NOMO-1 treated with DMSO at 0.1 percent for 48 hours (cell line): ENCODE data around the gene STOML2.
A peak's percentile ranks its signal among the peaks of the same experiment; 100 is the strongest.

Experiments
- DNase-seq: peaks from one replicate; lab custom pipeline; 2025; ENCODE audit not compliant: unreplicated experiment; lab: John Stamatoyannopoulos, UW

Gene STOML2

DNA sequence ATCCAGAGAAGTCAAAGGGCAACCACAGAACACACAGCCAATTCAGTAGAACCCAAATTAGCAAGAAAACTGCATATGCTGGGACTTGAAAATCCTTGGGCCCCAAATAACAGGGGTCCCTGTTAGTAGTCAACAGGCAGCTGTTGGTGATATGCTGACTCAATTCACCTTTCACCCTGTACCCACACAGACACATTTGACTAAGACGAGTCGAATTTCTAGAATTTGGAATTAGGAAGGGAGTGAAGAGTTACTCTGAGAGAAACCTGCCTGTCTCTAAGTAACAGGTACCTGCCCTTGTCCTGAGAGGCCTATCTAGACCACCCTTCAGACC is 29.7 kb downstream of the STOML2 start:
- DNase-seq: no peak

DNA sequence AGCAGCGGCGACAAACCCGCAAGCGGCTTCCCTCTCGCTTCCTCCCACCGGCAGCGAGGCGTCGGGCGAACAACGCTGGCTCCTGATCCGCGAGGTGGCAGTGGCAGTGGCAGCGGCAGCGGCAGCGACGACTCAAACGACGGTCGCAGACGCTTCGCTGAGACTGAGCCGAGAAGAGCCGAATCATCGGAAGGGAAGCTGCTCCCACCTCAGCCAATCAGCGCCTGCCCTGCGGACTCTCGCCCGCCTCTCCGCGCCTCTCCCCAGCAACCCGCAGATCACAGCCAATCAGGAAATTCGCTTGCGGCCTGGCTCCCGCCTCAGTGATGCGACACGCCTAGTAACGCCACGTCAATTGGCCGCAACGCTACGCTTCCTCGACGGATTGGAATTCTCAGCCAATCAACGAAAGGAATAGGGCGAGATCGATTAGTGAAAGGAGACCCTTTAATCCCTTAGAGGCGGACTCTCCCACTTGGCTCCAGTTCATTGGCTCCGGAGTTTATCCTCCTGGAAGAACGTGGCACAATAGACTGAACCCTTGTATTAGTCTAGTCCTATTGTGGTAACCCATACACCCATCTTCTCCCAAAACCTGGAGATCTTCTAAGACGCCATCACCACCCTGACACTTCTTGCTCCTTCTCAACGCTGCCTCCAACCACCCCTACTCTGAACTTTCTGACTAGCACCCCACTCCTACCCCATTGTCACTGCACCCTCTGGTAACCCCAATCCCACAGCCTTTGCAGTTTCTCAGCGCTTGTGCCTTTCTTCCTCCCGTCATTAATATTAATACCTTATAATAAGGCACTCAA is 30.3 kb downstream of the STOML2 start, which contains the start of gene VCP:
Gene VCP (minus strand): TSS at position 165 of the 818 bp plus-strand sequence. CDS start 272 bp downstream, outside the sequence.
- DNase-seq: peak; percentile 100

DNA sequence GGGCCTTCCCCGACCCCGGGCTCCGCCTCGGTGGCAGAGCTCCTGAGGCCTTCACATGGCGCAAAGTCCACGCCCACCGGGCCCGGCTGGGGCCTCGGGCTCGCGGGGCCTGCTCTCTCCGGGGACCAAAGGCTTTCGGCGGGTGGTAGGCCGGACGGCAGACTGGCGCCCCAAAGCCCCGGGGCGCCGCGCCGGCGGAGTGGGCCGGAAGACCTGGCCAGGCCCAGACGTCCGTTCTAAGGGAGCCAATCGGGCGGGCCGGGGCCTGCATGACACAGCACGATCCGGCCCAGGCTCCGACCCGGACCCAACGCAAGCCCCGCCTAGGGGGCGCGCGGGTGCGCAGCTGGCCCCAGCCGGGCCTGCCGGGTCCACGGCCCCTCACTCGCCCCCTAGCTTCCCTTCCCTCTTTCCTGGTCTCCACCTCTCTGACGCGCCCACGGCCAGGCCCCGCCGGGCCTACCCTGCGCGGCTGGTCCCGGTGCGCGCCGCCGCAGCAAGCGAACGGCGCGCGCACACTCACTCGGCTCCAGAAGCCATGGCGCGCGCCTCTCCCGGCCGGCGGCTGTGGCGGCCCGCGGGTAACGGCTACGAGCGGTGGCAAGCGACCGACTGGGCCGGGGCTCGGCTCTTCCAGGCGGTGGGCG is 31.0 kb downstream of the STOML2 start:
- peak; percentile 83 for DNase-seq

DNA sequence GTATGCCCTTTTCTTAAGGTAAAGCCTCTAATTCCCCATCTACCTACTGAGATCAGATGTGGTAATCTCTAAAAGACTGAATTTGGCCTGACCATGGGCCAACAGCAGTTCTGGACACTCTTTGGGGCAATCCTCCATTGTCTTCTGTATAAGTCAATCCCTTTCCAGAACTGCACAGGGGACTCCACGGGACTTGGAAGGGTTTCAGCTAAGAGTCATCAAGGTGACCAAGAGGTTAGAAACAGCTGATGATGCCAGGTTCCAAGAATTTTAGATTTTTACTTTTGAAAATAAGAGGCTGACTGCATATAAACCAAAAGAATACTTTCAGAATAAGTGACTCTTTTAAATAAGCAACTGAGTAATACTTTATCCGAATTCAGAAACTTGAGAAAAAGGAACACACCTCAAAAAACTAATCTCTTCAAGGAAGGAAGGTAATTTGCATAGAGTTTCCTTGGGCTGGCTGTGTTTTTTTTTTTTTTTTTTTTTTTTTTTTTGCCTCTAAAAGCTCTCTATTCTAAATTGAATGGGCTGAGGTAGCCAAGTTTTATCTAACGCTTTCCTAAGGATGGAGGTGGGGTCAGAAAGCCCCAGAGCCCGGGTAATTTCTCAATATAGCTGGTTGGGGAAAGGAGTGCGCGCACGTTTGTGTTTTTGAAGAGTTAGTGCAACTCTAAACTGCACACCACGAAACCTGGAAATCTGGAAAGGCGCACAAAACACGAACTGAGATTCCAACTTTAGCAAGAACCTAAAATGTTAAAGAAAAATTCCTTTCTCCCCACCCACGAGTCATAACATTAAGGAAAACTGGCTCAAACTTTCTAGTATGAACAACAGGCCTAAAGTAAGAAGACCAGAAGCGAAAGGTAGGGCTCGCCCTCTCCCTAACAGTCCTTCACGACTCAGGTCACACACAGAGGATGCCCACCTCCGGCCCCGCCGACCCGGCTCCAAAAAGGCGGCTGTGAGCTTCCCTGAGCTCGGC is 31.8 kb downstream of the STOML2 start:
- DNase-seq: peak; percentile 11

DNA sequence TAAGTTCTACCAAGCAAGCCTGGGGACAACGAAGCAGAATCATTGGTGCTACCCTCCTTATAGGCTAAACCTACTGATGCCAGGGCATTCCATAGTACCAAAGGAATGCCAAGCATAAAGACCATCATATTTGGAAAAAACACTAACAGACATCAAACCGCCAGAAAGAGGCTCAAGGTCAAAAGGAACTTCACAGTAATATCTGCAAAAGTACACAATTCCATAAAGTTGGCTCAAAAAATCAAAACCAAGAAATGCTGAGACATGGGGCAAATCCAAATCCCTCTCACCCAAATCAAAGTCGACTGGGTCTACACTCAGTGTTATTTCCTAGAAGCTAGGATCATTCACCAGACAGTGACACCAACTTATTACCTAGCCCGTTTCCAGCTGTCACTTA is 33.9 kb downstream of the STOML2 start:
- DNase-seq: no peak

DNA sequence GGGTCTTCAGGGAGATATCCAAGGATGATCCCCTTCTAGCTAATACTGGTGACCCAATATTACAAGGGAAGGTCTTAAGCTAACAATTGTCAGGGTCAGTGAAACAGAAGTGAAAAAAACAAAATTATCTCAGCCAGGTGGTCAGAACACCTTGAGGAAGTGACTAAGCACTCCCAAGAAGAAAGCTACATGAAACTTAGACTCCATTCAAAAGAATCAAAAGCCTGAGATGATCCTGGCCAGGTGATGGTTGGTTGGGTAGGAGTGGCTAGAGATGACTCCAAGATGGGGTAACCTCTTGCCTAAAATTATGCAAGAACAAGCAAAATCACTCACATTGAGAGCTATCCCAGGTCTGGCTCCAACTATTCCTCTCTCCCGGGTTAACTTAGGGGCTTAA is 35.9 kb downstream of the STOML2 start:
- no peak for DNase-seq

DNA sequence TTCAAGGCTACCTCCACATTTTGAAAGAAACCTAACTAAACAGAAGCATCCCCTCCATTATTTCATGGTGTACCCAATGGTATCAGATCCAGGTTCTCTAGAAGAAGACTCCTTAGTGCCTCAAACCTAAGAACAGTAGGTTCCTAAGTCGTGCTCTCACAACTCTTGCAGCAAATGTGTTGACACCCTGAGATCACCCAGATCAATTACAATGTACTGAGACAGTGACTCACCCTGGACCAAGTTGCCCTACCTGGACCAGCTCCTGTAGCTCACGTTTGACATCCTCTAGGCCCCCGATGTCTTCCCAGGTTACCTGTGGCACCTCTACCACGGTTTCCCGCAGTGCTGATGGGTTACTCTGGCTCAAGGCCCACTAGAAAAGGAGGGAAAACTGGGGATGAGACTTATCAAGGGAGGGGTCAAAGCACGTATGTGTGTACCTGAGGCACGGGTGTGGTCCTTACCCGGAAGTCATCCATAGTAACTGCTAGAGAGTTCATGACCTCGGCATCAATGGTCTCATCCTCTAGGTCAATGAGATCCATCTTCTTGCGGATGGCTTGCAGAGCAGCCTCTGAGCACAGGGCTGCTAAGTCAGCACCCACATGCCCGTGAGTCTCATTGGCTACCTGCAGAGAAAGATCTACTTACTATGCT is 42.3 kb downstream of the STOML2 start:
- DNase-seq: no peak

DNA sequence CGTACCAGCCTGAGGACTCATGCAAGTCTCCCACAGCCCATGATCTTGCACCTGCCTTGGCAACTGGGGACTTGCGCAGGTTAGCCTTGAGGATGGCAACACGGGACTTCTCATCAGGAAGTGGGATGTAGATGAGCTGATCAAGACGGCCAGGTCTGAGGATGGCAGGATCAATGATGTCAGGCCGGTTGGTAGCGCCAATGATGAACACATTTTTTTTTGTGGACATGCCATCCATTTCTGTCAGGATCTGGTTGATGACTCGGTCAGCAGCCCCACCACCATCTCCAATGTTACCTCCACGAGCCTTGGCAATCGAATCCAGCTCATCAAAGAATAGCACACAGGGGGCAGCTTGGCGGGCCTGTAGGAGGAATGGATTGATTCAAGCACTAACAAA is 43.5 kb downstream of the STOML2 start:
- no peak for DNase-seq

DNA sequence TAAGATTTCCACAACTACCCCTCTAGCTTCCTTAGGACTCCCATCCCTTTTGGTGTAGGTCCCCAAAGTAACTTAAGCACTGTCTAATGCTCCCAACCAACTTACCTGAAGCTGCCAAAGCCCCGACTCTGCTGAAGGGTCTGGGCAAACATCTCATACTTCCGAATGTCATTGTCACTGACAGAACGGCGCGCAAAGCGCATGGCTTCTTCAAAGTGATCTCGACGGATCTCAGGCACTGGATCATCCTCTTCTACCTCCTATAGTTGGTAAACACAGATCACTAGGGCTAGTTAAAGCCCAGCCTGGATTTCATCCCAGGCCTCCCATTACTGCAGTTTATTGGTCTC is 45.7 kb downstream of the STOML2 start:
- no peak for DNase-seq

DNA sequence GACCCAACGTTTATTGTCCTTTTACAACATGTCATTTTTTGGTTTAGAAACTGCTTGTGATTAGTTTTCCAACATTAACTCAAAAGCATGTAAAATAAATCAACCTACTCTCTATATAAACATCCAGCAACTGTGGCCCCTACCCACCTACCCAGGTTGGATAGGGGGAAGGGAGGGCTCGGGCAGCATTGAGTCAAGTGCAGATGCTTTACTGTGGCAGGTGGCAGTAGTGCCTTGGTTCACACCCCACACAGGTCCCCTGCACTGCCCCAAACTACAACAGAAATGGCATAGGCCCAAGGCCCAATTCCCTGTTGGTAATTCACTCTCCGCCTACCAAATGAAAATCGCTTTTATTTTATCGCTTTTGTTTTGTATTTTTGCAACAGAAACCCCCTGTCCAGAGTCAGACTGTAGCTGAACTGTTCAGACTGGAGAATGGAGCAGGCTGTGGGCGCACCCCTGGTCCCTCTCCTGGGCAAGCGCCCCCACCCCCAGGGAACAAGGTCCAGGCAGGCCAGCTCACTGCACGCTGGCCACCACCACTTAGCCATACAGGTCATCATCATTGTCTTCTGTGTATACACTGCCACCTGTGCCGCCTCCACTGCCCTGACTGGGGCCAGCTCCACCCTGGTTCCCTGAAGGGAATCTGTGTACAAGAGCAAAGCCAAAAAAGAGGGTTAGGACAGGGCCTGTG is 46.2 kb downstream of the STOML2 start:
- no peak for DNase-seq

DNA sequence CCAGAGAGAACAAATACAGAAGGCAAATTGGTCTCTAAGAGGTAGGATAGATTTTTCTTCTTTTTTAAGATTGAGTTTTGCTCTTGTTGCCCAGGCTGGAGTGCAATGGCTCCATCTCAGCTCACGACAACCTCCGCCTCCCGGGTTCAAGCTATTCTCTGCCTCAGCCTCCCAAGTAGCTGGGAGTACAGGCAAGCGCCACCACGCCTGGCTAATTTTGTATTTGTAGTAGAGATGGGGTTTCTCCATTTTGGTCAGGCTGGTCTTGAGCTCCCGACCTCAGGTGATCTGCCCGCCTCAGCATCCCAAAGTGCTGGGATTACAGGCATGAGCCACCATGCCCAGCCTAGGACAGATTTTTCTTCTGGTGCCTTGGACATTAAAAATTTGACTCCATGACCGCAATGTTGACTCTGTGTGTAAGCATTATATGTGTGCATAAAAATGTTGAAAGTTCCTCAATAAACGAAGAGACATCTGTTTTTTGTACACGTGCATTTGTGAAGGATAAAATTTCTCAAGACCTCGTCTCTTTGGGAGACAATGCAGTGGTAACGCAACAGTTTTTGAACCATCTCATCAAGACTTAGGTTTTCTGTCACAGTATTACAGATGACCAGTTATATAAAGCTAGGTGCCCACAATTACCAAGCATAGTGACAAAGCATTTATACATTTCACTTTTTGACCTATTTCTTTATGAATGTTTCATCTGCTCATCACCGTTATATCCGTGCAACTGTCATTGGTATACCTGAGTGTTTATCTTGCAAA is 47.9 kb downstream of the STOML2 start:
- no peak for DNase-seq

DNA sequence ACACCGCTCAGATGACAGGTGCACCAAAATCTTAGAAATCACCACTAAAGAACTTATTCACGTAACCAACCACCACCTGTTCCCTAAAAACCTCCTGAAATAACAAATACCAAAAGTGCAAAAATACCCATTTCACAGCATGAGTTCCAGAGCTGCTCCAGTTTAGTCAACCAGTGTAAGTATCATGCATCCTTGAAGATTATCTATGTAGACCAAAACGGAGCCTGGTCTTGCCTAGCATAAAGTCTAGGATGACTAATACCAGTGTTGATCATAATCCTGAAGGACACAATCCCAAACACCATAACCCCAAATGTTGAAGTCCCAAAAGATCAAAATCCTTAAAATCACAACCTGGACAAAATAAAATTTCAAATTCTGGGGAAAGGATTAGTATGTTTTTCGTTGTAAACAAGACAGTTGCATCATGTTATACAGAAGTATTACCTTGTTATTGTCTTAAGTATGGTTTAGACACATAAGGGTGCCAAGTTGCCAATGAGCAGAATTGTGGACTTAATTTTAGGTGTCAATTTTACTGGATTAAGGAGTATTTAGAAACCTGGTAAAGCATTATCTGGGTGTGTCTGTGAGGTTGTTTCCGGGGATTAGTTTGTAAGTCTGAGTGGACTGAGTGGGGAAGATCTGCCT is 48.6 kb downstream of the STOML2 start:
- DNase-seq: no peak

DNA sequence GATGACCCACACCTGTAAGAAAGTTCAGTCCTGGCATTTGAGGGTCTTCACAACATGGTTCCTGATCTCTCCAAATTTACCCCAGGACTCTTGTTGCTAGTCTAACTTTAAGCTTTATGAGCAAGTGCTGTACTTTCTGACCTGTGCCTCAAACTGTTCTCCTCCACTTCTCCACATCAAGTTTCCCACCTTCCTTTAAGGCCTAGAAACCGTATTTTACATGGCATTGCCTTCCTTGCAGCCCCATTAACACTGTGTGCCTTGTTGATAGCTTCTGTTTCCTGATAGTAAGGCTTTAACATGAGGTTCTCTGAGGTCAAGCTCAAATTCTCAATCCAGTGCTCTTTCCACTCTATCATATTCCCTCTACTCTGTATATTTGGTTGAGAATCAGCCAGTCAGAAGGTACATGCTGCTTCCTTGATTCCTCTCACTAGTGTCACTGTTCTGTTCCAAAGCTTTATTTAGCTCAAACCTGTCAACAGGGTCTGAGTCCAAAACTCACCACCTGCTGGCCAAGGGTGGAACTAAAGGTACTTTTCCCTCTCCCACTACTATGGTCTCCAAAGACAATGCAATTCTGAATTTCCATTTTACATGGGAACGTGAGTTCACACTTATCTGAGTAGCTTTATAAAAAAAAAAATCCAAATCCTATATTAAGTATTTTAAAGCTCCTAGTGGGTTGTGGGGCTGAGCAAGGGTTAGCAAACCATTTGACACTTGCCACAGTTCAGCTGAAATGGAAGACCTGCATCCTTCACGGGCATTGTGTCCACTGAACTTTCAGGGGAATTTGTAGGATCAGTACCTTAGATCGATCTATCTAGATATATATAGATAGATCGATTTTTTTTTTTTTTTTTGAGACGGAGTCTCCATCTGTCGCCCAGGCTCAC is 51.6 kb downstream of the STOML2 start:
- DNase-seq: peak; percentile 42
